Stimulated activated naive CD8-positive, alpha-beta T cell treated with anti-CD3 and anti-CD28 coated beads, Interleukin-15, amount 100 ng/mL, for 72 hours (primary cell): ENCODE results near the gene ZNF74.

Experiments
- ATAC-seq: fragments of 150-1000 bp; cut with Tn5 transposase; 2 replicates; pipeline ENCODE4 v1.10.0; 2021; ENCODE audit warnings: mild to moderate bottlenecking, moderate library complexity
- DNase-seq, 2 donors: peaks; one replicate each; pipeline ENCODE4 v3.0.0; 2021 to 2022
- H3K27ac Mint-ChIP-seq, 2 donors: one replicate each; pipeline ENCODE4 v1.8.0; 2022; ENCODE audit warnings: mild to moderate bottlenecking in 2 of 2, mixed read lengths in 2 of 2, moderate library complexity in 2 of 2
- H3K27me3 Mint-ChIP-seq: one replicate; pipeline ENCODE4 v1.8.0; 2022; ENCODE audit warnings: mixed read lengths
- H3K4me1 Mint-ChIP-seq: one replicate; pipeline ENCODE4 v1.8.0; 2022; ENCODE audit warnings: mild to moderate bottlenecking, mixed read lengths
- H3K4me3 Mint-ChIP-seq, 2 donors: one replicate each; pipeline ENCODE4 v1.8.0; 2022; ENCODE audit warnings: mild to moderate bottlenecking in 2 of 2, mixed read lengths in 2 of 2, moderate library complexity in 1 of 2
- H3K9me3 Mint-ChIP-seq, 2 donors: one replicate each; pipeline ENCODE4 v1.8.0; 2022; ENCODE audit warnings: mixed read lengths in 2 of 2

The ZNF74 gene

GRCh38 chr22:20428496-20429253 is 34.7 kb downstream of the ZNF74 start:
- ATAC-seq, result no peak
- Mint-ChIP-seq H3K27ac (no peak overlapping the region), H3K4me3 (peak overlapping the region; percentile 87 to 93), H3K4me1 (peaks cover 36% of the 10 kb centered on the region), H3K27me3 (peaks cover 75% of the 10 kb centered on the region), H3K9me3 (no peaks in the 10 kb centered on the region)
- no peak for DNase-seq

- Mint-ChIP-seq H3K27ac (no peak overlapping the region), H3K4me3 (peak overlapping the region; percentile 87 to 93), H3K4me1 (peaks cover 35% of the 10 kb centered on the region), H3K27me3 (peaks cover 80% of the 10 kb centered on the region), H3K9me3 (no peaks in the 10 kb centered on the region)
- peak; percentile 74 for ATAC-seq
- peak; percentile 72 for DNase-seq
These were observed 35.5 kb downstream of the ZNF74 start for GRCh38 chr22:20429254-20430100.

GRCh38 chr22:20430101-20430719 is 36.3 kb downstream of the ZNF74 start:
- ATAC-seq (peak; percentile 6), DNase-seq (no peak)
- Mint-ChIP-seq H3K9me3 (no peaks in the 10 kb centered on the region), H3K4me3 (peak overlapping the region; percentile 87 to 93), H3K27me3 (peaks cover 88% of the 10 kb centered on the region), H3K4me1 (peaks cover 35% of the 10 kb centered on the region), H3K27ac (no peak overlapping the region)

- peak overlapping the region; percentile 67 to 93 for H3K4me3 Mint-ChIP-seq
- no peak overlapping the region for H3K27ac Mint-ChIP-seq
- H3K4me1 Mint-ChIP-seq, result peaks cover 35% of the 10 kb centered on the region
- H3K9me3 Mint-ChIP-seq, result no peaks in the 10 kb centered on the region
- peak; percentile 70 for ATAC-seq
- DNase-seq, result peak; percentile 60 to 65
- H3K27me3 Mint-ChIP-seq, result peaks cover 95% of the 10 kb centered on the region
These were observed 37.0 kb downstream of the ZNF74 start for GRCh38 chr22:20430720-20431510.

DNA sequence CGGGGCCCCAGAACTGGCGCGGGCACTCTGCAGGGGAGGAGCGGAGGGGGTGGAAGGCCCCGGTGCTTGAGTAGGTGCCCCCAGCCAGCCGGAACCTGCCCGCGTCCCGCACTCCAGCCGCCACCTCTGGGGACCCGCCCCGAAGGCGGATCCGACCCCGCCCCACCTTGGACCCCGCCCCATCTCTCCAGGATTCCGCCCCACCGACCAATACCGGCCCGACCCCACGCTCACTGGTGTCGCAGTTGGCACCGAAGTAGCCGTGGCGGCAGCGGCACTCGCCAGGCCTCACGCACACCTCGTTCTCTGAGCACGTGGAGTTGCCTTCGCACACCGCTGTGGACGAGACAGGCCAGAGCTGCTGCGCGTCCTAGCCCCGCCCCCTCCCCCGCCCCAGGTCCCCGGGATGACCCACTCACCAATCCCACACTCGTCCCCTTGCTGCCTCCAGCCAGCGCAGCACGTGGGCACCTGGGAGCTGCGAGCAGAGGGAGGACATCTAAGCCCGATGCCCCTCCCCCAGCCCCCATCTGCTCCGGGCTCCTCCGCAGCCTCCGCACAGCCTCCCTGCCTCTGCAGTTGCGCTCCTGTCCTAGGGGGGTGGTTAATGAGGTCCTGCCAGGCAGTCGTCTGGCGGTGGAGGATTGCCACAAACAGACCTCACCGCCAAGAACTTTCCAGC is 37.7 kb downstream of the ZNF74 start:
- peak overlapping the region; percentile 63 to 76 for H3K4me3 Mint-ChIP-seq
- DNase-seq, result no peak
- H3K4me1 Mint-ChIP-seq, result peaks cover 37% of the 10 kb centered on the region
- no peak for ATAC-seq
- no peaks in the 10 kb centered on the region for H3K9me3 Mint-ChIP-seq
- H3K27me3 Mint-ChIP-seq, result peaks cover 98% of the 10 kb centered on the region
- no peak overlapping the region for H3K27ac Mint-ChIP-seq

DNA sequence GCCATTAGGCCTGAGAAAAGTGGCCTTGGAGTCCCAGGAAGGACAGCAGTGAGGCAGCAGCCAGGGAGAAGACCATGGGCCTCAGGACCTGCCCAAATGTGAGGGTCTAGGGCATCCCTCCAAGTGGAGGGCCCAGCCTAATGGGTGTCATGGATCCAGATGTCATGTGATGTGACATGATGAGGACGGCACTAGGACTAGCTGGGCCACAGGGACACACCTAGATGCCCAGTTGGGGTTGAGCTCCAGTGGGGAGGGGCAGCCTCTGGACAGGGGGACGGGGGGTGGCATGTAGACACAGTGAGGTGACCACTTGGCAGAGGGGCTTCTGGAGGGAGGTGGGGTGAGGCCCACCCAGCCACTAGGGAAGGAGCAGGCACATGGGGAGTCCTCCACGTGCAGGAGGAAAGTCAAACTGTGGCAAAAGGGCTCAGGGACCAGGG is 38.3 kb downstream of the ZNF74 start:
- peak overlapping the region; percentile 63 to 76 for H3K4me3 Mint-ChIP-seq
- H3K27me3 Mint-ChIP-seq, result peaks cover 98% of the 10 kb centered on the region
- no peak for DNase-seq
- H3K27ac Mint-ChIP-seq, result no peak overlapping the region
- no peak for ATAC-seq
- no peaks in the 10 kb centered on the region for H3K9me3 Mint-ChIP-seq
- H3K4me1 Mint-ChIP-seq, result peaks cover 43% of the 10 kb centered on the region

- no peaks in the 10 kb centered on the region for H3K9me3 Mint-ChIP-seq
- ATAC-seq (no peak), DNase-seq (no peak)
- H3K27ac Mint-ChIP-seq, result no peak overlapping the region
- H3K27me3 Mint-ChIP-seq, result peaks cover 95% of the 10 kb centered on the region
- peaks cover 45% of the 10 kb centered on the region for H3K4me1 Mint-ChIP-seq
- no peak overlapping the region for H3K4me3 Mint-ChIP-seq
These were observed 39.2 kb downstream of the ZNF74 start for GRCh38 chr22:20433191-20433590.

DNA sequence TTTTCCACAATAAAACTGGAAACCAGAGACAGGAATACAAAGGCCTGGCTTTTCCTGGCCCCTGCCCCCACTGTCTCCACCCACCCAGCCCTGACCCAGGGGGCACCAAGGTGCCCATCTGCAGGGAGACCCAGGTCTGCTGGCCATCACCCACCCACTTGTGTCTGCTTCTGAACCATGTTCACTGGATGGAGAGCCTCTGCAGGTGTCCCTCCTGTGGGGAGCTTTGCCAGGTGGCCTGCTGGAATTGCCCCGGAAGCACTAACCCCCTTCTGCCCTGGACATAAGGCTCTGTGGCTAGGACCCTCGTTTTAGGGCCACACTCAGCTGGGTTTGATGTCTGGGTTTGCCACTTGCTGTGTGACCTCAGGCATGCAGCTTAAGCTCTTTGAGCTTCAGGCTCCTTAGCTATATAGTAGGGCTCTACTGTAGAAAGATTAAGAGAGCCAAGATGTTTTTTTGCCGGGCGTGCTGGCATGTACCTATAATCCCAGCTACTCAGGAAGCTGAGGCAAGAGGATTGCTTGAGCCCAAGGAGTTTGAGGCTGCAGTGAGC is 39.8 kb downstream of the ZNF74 start:
- DNase-seq, result no peak
- Mint-ChIP-seq H3K27ac (no peak overlapping the region), H3K4me3 (no peak overlapping the region), H3K4me1 (peaks cover 43% of the 10 kb centered on the region), H3K9me3 (no peaks in the 10 kb centered on the region), H3K27me3 (peaks cover 95% of the 10 kb centered on the region)
- no peak for ATAC-seq

- Mint-ChIP-seq H3K4me3 (no peak overlapping the region), H3K4me1 (peaks cover 37% of the 10 kb centered on the region), H3K9me3 (no peaks in the 10 kb centered on the region), H3K27me3 (peaks cover 90% of the 10 kb centered on the region), H3K27ac (no peak overlapping the region)
- no peak for DNase-seq
- ATAC-seq, result no peak
These were observed 40.4 kb downstream of the ZNF74 start for GRCh38 chr22:20434264-20434751.

DNA sequence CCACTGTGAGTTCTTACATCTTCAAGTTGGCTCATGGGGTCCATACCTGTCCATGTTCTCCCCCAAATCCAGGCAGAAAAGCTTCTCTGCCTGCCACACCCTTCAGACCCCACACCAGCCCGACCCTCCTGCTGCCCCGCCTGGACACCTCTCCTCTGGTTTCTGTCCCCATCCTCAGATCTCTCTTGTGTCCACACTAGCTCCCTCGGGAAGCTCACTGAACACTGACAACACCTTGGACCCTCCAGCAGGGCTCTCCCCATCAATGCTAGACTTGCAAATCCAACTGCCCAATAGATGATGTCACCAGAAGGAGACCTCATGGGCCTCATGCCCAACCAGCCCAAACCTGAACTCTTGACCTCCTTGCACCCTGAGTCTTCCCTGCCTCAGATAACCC is 40.8 kb downstream of the ZNF74 start:
- no peak for ATAC-seq
- Mint-ChIP-seq H3K4me1 (peaks cover 33% of the 10 kb centered on the region), H3K27me3 (peaks cover 86% of the 10 kb centered on the region), H3K9me3 (no peaks in the 10 kb centered on the region), H3K4me3 (no peak overlapping the region), H3K27ac (no peak overlapping the region)
- no peak for DNase-seq

DNA sequence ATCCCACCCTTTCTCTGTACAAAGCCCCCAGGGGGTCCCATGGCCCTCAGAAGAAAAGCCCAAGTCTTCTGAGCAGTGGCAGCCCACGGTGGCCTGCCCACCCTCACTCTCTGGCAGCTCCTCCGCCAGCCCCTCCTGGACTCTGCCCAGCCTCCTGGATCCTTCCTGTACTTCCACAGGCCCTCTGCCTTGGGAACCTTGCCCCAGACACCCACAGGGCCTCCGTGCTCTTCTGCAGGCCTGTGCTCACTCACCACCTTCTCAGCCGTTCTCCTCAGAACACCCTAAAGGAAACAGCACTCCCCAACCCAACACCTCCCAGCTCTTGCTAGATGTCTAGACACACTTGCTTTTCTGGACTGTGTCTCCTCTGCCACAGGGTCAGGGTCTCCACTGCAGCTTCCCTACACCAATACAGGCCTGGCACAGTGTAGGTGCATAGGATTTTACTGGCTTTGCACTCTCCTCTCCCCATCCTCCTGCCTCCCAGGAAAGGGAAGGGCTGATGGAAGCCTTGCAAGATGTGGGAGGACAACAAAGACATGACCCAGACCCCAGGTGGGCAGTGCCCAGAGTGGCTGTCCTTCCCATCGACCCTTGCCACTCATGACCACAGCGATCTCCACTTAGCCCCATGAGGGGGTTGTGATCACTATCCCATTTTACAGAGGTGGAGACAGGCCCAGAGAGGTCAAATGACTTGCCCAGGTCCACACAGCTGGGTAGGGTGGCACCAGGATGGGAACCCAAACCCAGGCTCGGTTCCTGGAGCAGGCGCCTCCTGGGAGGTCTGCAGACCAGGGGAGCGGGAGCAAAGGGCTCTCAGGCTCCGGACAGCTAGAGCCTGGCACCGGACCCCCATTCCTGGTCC is 41.7 kb downstream of the ZNF74 start:
- H3K4me1 Mint-ChIP-seq, result peaks cover 24% of the 10 kb centered on the region
- H3K27me3 Mint-ChIP-seq, result peaks cover 77% of the 10 kb centered on the region
- no peak for ATAC-seq
- no peaks in the 10 kb centered on the region for H3K9me3 Mint-ChIP-seq
- H3K4me3 Mint-ChIP-seq, result peak overlapping the region in 1 of 2 donors; percentile 29
- DNase-seq, result no peak
- H3K27ac Mint-ChIP-seq, result no peak overlapping the region

- peak overlapping the region; percentile 76 to 82 for H3K4me3 Mint-ChIP-seq
- DNase-seq (no peak), ATAC-seq (peak; percentile 23)
- H3K9me3 Mint-ChIP-seq, result no peaks in the 10 kb centered on the region
- H3K27ac Mint-ChIP-seq, result no peak overlapping the region
- peaks cover 18% of the 10 kb centered on the region for H3K4me1 Mint-ChIP-seq
- H3K27me3 Mint-ChIP-seq, result peaks cover 71% of the 10 kb centered on the region
These were observed 42.4 kb downstream of the ZNF74 start for GRCh38 chr22:20436307-20436767.

DNA sequence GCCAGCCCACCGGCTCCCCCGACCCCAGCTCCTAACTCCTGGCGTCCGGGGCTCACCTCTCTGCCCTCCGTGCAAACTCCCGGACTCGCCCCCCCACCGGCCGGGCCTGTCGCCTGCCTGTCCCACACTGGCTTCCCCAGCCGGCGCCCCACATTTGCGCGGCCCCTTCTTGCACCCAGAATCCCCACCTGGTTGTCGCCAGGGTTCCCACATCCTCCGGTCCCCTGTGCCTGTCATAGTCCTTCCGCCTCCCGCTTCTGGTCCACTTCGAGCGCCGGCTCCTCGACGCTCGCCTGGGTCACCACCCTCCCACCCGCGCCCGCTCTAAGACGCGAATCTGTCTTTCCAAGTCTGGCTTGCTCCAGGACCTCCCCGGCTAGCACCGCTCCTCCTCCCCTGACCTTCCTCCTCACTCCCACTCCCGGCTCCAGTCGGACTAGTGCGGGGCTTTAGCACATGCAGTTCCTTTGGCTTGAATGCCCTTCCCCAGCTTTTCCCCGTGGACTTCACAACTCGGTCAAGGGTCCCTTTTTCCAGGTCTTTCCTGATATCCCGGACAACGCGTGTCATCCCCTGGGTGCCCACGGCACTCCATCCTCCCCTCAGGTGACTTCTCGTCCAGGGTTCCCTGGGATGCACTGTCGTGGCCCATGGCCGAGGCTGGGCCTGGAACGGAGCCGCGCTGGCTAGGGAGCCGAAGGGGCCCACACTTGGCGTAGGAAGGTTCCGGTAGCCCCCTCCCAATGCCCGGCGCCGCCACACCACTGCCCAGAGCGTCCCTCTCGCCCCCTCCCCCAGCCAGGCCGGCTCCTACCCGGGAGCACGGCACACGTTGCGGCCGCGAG is 43.0 kb downstream of the ZNF74 start:
- peak overlapping the region in 1 of 2 donors; percentile 48 for H3K27ac Mint-ChIP-seq
- DNase-seq (no peak), ATAC-seq (peak; percentile 21)
- no peaks in the 10 kb centered on the region for H3K9me3 Mint-ChIP-seq
- H3K4me1 Mint-ChIP-seq, result peaks cover 12% of the 10 kb centered on the region
- H3K4me3 Mint-ChIP-seq, result peak overlapping the region; percentile 76 to 82
- H3K27me3 Mint-ChIP-seq, result peaks cover 66% of the 10 kb centered on the region
